HCT116 (cell line): ENCODE results near the gene SEPTIN2. TPM values are rescaled to one million over a fixed set of nuclear protein-coding genes. Genes with fewer than 3 reads are reported as not detected.

Source experiments
- ATAC-seq: fragments of 200-7000 bp; cut with Tn5 transposase; 2 replicates; pipeline ENCODE4 v1.9.1; 2020; ENCODE audit warnings: mild to moderate bottlenecking, moderate library complexity
- BruUV-seq: library from RNA; stranded (reverse); fragments of 400-500 nt; replicated peaks from 2 replicates; lab custom pipeline; 2021; lab: Mats Ljungman, UMichigan
- CTCF ChIA-PET: fragments of 300-600 bp; sonication (Branson Sonifier 250); formaldehyde crosslinking; loops from one replicate; lab custom pipeline; 2021; ENCODE audit warnings: antibody characterized with exemption; lab: Charles Lee
- POLR2A ChIA-PET: fragments of 300-600, 350-600 bp; sonication (Branson Sonifier 250); formaldehyde crosslinking; loops from one replicate; lab custom pipeline; 2021; ENCODE audit warnings: antibody characterized with exemption; lab: Charles Lee
- RAD21 ChIA-PET, 2 experiments: fragments of 300-600 bp; sonication (Branson Sonifier 250); formaldehyde crosslinking; loops; one replicate each; lab custom pipeline; 2023; ENCODE audit warnings: low total read pairs in 2 of 2; ENCODE audit not compliant: uncharacterized antibody in 2 of 2, unreplicated experiment in 2 of 2, low non-redundant PET in 1 of 2; lab: Charles Lee
- DNase-seq: peaks from one replicate; pipeline ENCODE4 v3.0.0-alpha.2; 2010; ENCODE audit warnings: low read depth, low spot score
- H2AFZ ChIP-seq: fragments of 200-600 bp; shearing (Covaris generic), sonication (generic); 2 replicates; pipeline ENCODE4 v1.6.1; 2017; ENCODE audit warnings: low read depth, mixed run types, mixed read lengths, antibody characterized with exemption, low read length; ENCODE audit not compliant: poor library complexity, severe bottlenecking
- H3K27ac ChIP-seq: 2 replicates; pipeline ENCODE4 v1.5.1; 2012; ENCODE audit warnings: low read depth, low read length
- H3K27me3 ChIP-seq: fragments of 200-600 bp; sonication (generic); 2 replicates; pipeline ENCODE4 v1.6.1; 2016; ENCODE audit warnings: mixed run types, low read length, mixed read lengths; ENCODE audit not compliant: insufficient read depth
- H3K36me3 ChIP-seq, 2 experiments: fragments of 200-500 bp in 1 of 2; fragments of 200-600 bp in 1 of 2; sonication (Bioruptor generic) in 1 of 2; sonication (generic) in 1 of 2; 2 replicates each; pipeline versions ENCODE4 v1.5.1 to v1.6.1; 2014 to 2016; ENCODE audit warnings: low read length in 2 of 2, inconsistent platforms in 1 of 2, mixed read lengths in 1 of 2, mixed run types in 1 of 2; ENCODE audit not compliant: insufficient read depth in 2 of 2, control insufficient read depth in 1 of 2
- H3K4me1 ChIP-seq, 2 experiments: fragments of 200-600 bp in 1 of 2; sonication (generic) in 1 of 2; 2 replicates each; pipeline versions ENCODE4 v1.5.1 to v1.6.1; 2012 to 2017; ENCODE audit warnings: low read length in 2 of 2, inconsistent platforms in 1 of 2, mild to moderate bottlenecking in 1 of 2, mixed read lengths in 1 of 2, mixed run types in 1 of 2, moderate library complexity in 1 of 2; ENCODE audit not compliant: insufficient read depth in 2 of 2, control insufficient read depth in 1 of 2
- H3K4me2 ChIP-seq: fragments of 200-600 bp; sonication (generic); 2 replicates; pipeline ENCODE4 v1.6.1; 2017; ENCODE audit warnings: mixed run types, low read length, mixed read lengths
- H3K4me3 ChIP-seq, 2 experiments: fragments of 200-600 bp in 1 of 2; sonication (generic) in 1 of 2; replicated peaks in 1 of 2; 2 replicates each; pipeline ENCODE4 v1.5.1; 2011 to 2016; ENCODE audit warnings: low read length in 2 of 2, control low read depth in 1 of 2, low read depth in 1 of 2, mild to moderate bottlenecking in 1 of 2, mixed read lengths in 1 of 2, mixed run types in 1 of 2
- H3K79me2 ChIP-seq: fragments of 200-600 bp; sonication (generic); 2 replicates; pipeline ENCODE4 v1.6.1; 2017; ENCODE audit warnings: mild to moderate bottlenecking, mixed run types, low read length, moderate library complexity, mixed read lengths; ENCODE audit not compliant: insufficient read depth
- H3K9ac ChIP-seq: fragments of 200-600 bp; sonication (generic); 2 replicates; pipeline ENCODE4 v1.6.1; 2016; ENCODE audit warnings: low read length, mixed read lengths
- H3K9me2 ChIP-seq: fragments of 200-600 bp; sonication (generic), shearing (Covaris generic); 2 replicates; pipeline ENCODE4 v1.6.1; 2017; ENCODE audit warnings: mixed run types, mild to moderate bottlenecking, moderate library complexity; ENCODE audit not compliant: insufficient read depth
- H3K9me3 ChIP-seq, 2 experiments: fragments of 200-500 bp in 1 of 2; fragments of 200-600 bp in 1 of 2; sonication (Bioruptor generic) in 1 of 2; sonication (generic) in 1 of 2; 2 replicates each; pipeline ENCODE4 v1.6.1; 2014 to 2017; ENCODE audit warnings: low read length in 2 of 2, mixed read lengths in 2 of 2, inconsistent platforms in 1 of 2, low read depth in 1 of 2, mild to moderate bottlenecking in 1 of 2, mixed run types in 1 of 2, moderate library complexity in 1 of 2; ENCODE audit not compliant: control insufficient read depth in 1 of 2, insufficient read depth in 1 of 2
- H4K20me1 ChIP-seq: fragments of 200-600 bp; sonication (generic), shearing (Covaris generic); 2 replicates; pipeline ENCODE4 v1.6.1; 2017; ENCODE audit warnings: mixed run types, mild to moderate bottlenecking, moderate library complexity; ENCODE audit not compliant: insufficient read depth
- EGR1 ChIP-seq: IDR thresholded peaks from 2 replicates; pipeline ENCODE4 v1.6.1; 2012; ENCODE audit warnings: low read depth
- EZH2 ChIP-seq: fragments of 200-600 bp; sonication (generic); IDR thresholded peaks from 2 replicates; pipeline ENCODE4 v1.6.1; 2017; ENCODE audit warnings: antibody characterized with exemption, mixed run types
- POLR2A ChIP-seq: IDR thresholded peaks from 2 replicates; pipeline ENCODE4 v1.7.0; 2011; ENCODE audit warnings: borderline replicate concordance; ENCODE audit not compliant: insufficient read depth, insufficient read length; ENCODE audit errors: extremely low read depth
- POLR2AphosphoS5 ChIP-seq: IDR thresholded peaks from 2 replicates; pipeline ENCODE4 v1.6.1; 2011; ENCODE audit warnings: mild to moderate bottlenecking, low read depth, low read length, moderate library complexity
- RAD21 ChIP-seq: IDR thresholded peaks from 2 replicates; pipeline ENCODE4 v1.6.1; 2012; ENCODE audit warnings: low read depth, mild to moderate bottlenecking
- REST ChIP-seq: IDR thresholded peaks from 2 replicates; pipeline ENCODE4 v1.6.1; 2012; ENCODE audit warnings: low read depth
- SRF ChIP-seq: IDR thresholded peaks from 2 replicates; pipeline ENCODE4 v1.6.1; 2012; ENCODE audit warnings: low read depth
- YY1 ChIP-seq: IDR thresholded peaks from 2 replicates; pipeline ENCODE4 v1.6.1; 2011; ENCODE audit warnings: low read length, low read depth, moderate library complexity, mild to moderate bottlenecking; ENCODE audit not compliant: insufficient replicate concordance; ENCODE audit errors: extremely low read depth
- ZNF274 ChIP-seq: fragments of 200-500 bp; sonication (Bioruptor generic); IDR thresholded peaks from 2 replicates; pipeline ENCODE4 v1.6.1; 2014; ENCODE audit warnings: mild to moderate bottlenecking, low read depth, low read length, inconsistent platforms
- intact Hi-C: fragments of 100-400 bp; cut with micrococcal nuclease; formaldehyde crosslinking; loops from 2 replicates; pipeline ENCODE4 v1.10.0; 2022
- total RNA-seq: library from RNA; stranded (reverse); gene quantifications from one replicate; pipeline ENCODE4 v1.2.1, GENCODE V29; 2021; ENCODE audit not compliant: unreplicated experiment

SEPTIN2 gene
- total RNA-seq, 1 experiment from 2014 or later, result 317 TPM

GRCh38 chr2:241334813-241335212, 19.1 kb downstream of the SEPTIN2 start:
- Histone ChIP-seq H3K9me3 (no peaks in the 10 kb centered on the region), H3K27me3 (no peaks in the 10 kb centered on the region), H4K20me1 (peaks cover 4% of the 10 kb centered on the region; the same call in 1 of the 2 replicates), H3K36me3 (peaks cover 31 to 54% of the 10 kb centered on the region in 2 experiments), H2AFZ (no peak overlapping the region), H3K79me2 (peaks cover 82% of the 10 kb centered on the region), H3K4me1 (no peaks in the 10 kb centered on the region), H3K4me2 (no peak overlapping the region), H3K4me3 (no peak overlapping the region), H3K9ac (no peak overlapping the region), H3K27ac (no peak overlapping the region), H3K9me2 (no peaks in the 10 kb centered on the region)
- ATAC-seq (no peak), DNase-seq (no peak)
- ChIA-PET POLR2A (no interaction called here), RAD21 (no interaction called here), CTCF (no interaction called here)
- TF ChIP-seq EGR1 (no peak), ZNF274 (no peak), YY1 (no peak), REST (no peak), SRF (no peak), EZH2 (no peak), POLR2A (no peak), RAD21 (no peak), POLR2AphosphoS5 (no peak)
- no TSS peak for BruUV-seq
- intact Hi-C loops, result no loop called here
